ENCODE results near the gene GRID2. TPM values are rescaled to one million over a fixed set of nuclear protein-coding genes. Genes with fewer than 3 reads are reported as not detected.

Gene GRID2
- polyA plus RNA-seq, 1 experiment = not detected

DNA sequence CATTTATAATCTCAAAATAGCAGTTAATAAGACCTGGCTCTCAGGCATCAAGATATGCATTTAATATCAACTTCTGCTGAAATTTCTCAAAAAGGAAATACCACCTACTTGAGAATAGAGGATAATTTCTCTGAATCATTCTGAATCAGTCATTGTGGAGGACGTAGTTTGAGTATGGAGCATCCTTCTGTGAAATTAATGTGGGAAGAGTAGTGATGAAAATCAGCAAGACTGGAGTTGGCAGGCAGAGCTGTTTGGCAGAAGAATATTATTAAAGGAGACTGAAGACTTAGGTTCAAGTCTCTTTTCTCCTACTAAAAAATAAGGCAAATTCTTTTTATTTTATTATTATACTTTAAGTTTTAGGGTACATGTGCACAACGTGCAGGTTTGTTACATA is 1199.2 kb downstream of the GRID2 start:
- TF ChIP-seq, protein P1, sequence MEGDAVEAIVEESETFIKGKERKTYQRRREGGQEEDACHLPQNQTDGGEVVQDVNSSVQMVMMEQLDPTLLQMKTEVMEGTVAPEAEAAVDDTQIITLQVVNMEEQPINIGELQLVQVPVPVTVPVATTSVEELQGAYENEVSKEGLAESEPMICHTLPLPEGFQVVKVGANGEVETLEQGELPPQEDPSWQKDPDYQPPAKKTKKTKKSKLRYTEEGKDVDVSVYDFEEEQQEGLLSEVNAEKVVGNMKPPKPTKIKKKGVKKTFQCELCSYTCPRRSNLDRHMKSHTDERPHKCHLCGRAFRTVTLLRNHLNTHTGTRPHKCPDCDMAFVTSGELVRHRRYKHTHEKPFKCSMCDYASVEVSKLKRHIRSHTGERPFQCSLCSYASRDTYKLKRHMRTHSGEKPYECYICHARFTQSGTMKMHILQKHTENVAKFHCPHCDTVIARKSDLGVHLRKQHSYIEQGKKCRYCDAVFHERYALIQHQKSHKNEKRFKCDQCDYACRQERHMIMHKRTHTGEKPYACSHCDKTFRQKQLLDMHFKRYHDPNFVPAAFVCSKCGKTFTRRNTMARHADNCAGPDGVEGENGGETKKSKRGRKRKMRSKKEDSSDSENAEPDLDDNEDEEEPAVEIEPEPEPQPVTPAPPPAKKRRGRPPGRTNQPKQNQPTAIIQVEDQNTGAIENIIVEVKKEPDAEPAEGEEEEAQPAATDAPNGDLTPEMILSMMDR (IDR thresholded peaks at IDR 0.05; ENCODE audit: insufficient read depth, low read depth, low read length) = no peak
- H3K36me3 ChIP-seq (ENCODE audit: control insufficient read depth, insufficient read depth, low read length) = no peaks in the 10 kb centered on the region
- no peaks in the 10 kb centered on the region for H3K27me3 ChIP-seq (ENCODE audit: control insufficient read depth, insufficient read depth, low read length)
- DNase-seq (ENCODE audit: low read depth) = no peak
- POLR2A ChIA-PET = no interaction called here
- CTCF ChIA-PET = no interaction called here
- no peak overlapping the region for H3K4me3 ChIP-seq (ENCODE audit: low read depth, low read length)

DNA sequence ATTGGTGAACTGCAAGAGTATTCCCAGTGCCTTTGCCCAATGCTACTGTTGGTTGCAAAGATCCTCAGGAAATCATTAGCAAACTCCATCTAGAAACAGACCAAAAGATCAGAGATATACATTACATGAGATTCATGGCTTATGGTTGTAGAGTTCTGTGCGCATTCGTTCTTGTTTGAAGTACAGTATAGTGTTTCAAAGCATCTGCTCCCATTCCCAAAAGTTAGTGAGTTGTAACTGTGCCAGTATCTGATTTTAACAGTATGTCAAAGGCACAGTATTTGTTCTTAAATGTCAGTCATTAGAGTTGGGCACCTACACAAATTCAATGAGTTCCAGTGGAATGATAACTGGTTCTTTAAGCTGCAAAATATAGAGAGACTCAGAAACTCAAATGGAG is 1210.1 kb downstream of the GRID2 start:
- Histone ChIP-seq H3K36me3 (ENCODE audit: control insufficient read depth, insufficient read depth, low read length) (no peaks in the 10 kb centered on the region), H3K27me3 (ENCODE audit: control insufficient read depth, insufficient read depth, low read length) (no peaks in the 10 kb centered on the region), H3K4me3 (ENCODE audit: low read depth, low read length) (no peak overlapping the region)
- POLR2A ChIA-PET = no interaction called here
- TF ChIP-seq, protein P1 (IDR thresholded peaks at IDR 0.05; ENCODE audit: insufficient read depth, low read depth, low read length) = no peak
- DNase-seq (ENCODE audit: low read depth) = no peak
- CTCF ChIA-PET = no interaction called here

DNA sequence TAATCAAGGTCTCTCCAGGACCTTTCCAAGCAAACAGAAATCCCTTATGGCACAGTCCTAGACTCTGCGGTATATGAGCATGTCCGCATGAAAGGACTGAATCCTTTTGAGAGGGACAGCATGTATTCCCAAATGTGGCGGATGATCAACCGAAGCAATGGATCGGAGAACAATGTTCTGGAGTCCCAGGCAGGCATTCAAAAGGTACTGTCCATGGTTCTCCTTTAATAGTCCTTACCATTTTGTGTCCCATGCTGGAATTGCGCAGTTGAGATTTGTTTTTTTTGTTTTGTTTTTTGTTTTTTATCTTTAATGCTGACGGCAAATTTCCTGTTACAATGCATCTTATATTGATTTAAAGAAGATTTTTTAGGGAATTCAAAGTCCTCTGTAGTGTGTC is 1211.4 kb downstream of the GRID2 start:
- Histone ChIP-seq H3K27me3 (ENCODE audit: control insufficient read depth, insufficient read depth, low read length) (no peaks in the 10 kb centered on the region), H3K36me3 (ENCODE audit: control insufficient read depth, insufficient read depth, low read length) (no peaks in the 10 kb centered on the region), H3K4me3 (ENCODE audit: low read depth, low read length) (no peak overlapping the region)
- TF ChIP-seq, protein P1 (IDR thresholded peaks at IDR 0.05; ENCODE audit: insufficient read depth, low read depth, low read length) = no peak
- no peak for DNase-seq (ENCODE audit: low read depth)
- CTCF ChIA-PET = no interaction called here
- POLR2A ChIA-PET = no interaction called here

DNA sequence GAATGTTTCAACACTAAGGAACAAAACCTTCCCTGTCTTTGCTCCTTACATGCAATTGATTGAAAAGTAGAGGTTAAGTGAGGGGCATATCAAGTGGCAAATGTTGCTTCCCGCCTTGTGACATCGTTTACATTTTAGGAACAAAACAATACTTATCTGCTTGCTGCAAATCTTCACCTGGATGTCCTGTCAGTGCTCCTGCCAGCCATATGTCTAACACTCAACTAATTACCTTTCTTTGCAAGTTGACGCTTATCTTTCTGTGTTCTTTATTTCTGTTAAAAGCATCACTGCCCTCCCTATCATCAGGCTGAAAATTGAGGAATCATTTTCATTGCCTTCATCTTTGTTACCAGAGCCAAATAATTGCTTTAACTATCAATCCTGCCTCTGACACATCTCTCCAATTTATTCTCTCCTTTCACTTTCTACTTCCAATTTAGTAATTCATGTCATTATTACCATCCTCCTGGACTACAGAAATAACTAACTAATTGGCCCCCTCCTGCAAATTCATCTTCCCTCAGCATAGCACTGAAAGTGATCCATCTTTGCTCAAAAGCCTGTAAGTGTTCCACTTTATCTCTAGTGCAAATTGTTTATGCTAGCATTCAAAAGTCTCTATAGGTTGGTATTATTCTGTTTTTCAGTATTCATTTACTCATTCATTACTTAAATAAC is 1226.1 kb downstream of the GRID2 start:
- ChIA-PET CTCF (no interaction called here), POLR2A (no interaction called here)
- no peaks in the 10 kb centered on the region for H3K36me3 ChIP-seq (ENCODE audit: control insufficient read depth, insufficient read depth, low read length)
- DNase-seq (ENCODE audit: low read depth) = no peak
- no peak overlapping the region for H3K4me3 ChIP-seq (ENCODE audit: low read depth, low read length)
- no peaks in the 10 kb centered on the region for H3K27me3 ChIP-seq (ENCODE audit: control insufficient read depth, insufficient read depth, low read length)
- TF ChIP-seq, protein P1 (IDR thresholded peaks at IDR 0.05; ENCODE audit: insufficient read depth, low read depth, low read length) = no peak

DNA sequence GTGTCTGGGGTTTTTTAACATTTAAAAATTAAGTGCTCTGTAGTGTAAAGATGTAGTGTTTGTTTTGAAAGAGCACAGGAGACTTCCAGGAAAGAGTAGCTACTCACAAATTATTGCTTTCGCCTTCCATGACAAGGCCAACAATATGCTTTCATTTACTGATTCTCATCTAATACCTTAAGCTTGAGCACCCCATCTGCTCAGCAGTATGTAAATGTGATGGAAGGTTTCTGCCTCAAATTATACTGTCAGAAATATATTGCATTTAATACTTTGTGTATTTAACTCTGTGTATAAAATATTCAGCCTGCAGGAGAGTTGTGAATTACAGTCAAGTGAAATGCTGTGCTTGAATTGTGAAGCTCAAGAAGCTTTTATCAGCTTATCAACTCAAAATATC is 1228.5 kb downstream of the GRID2 start:
- CTCF ChIA-PET = no interaction called here

More for the DNA sequence above, 1228.5 kb downstream of the GRID2 start:
- no peak overlapping the region for H3K4me3 ChIP-seq (ENCODE audit: low read depth, low read length)
- TF ChIP-seq, protein P1 (IDR thresholded peaks at IDR 0.05; ENCODE audit: insufficient read depth, low read depth, low read length) = no peak
- H3K27me3 ChIP-seq (ENCODE audit: control insufficient read depth, insufficient read depth, low read length) = no peaks in the 10 kb centered on the region
- DNase-seq (ENCODE audit: low read depth) = no peak
- H3K36me3 ChIP-seq (ENCODE audit: control insufficient read depth, insufficient read depth, low read length) = no peaks in the 10 kb centered on the region
- POLR2A ChIA-PET = no interaction called here

Measured in BJ (cell line).